RWPE1 (cell line): ENCODE data around the gene RP9.
"Not testable (repeated sequence)": the region's sequence is repeated elsewhere in the genome, so short reads cannot be mapped to it uniquely, and the experiment has no call there.

ENCODE experiments used
- CTCF ChIA-PET: fragments of 350-600 bp; sonication (Branson Sonifier 250); formaldehyde crosslinking; extraction: SDS; loops from one replicate; lab custom pipeline; 2021; lab: Yijun Ruan, JAX
- POLR2A ChIA-PET: fragments of 400-600 bp; formaldehyde crosslinking; extraction: SDS; loops from one replicate; lab custom pipeline; 2020; ENCODE audit warnings: antibody characterized with exemption; ENCODE audit not compliant: low non-redundant PET; lab: Yijun Ruan, JAX
- DNase-seq: peaks from one replicate; pipeline ENCODE4 v3.0.0; 2012; ENCODE audit warnings: low spot score
- H3K27ac ChIP-seq: fragments of 450-650 bp; 2 replicates; pipeline ENCODE4 v1.5.1; 2017
- CTCF ChIP-seq: fragments of 450-650 bp; conservative IDR thresholded peaks from 2 replicates; pipeline ENCODE4 v1.5.1; 2017; ENCODE audit warnings: low read depth, mild to moderate bottlenecking

RP9 gene

GRCh38 chr7:33109758-33110238, 594 bp upstream of the RP9 start:
- no peak for DNase-seq
- peak overlapping the region; percentile 76 for H3K27ac ChIP-seq
- ChIA-PET CTCF (interaction anchor here (0.5 to 1.3 kb wide), 4 partner anchors 16 to 217 kb away, joined by 3 to 4 read pairs (median 3); no protein-coding TSS in a partner anchor), POLR2A (no interaction called here)
- no peak; the same call in 1 of the 2 replicates for TF ChIP-seq CTCF

DNA sequence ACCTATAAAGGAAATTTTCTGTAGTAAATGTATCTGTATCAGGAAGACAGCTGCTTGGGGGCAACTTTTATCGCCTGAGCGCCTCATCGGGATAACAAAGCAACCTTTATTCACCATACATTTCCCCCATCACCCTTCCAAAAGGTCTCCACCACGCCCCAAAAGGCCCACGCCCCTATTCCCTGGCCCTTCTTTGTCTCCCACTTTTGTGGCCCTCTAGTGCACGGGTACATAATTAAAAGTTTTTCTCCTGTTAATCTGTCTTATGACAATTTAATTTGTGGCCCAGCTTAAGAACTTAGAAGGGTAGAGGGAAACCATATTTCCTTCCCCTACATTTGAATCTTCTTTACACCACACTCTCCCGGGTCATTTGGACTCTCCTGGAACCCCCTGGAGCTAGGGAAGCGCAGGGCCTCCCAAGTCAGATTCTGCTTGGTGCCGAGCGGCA, 625 bp downstream of the RP9 start:
- no peak for TF ChIP-seq CTCF
- POLR2A ChIA-PET = interaction anchor here (0.9 kb wide), 1 partner anchor 46 kb away, joined by 3 read pairs; no protein-coding TSS in a partner anchor
- DNase-seq = no peak
- CTCF ChIA-PET = interaction anchor here (0.7 to 1.2 kb wide), 3 partner anchors 53 to 447 kb away, joined by 3 read pairs; no protein-coding TSS in a partner anchor
- peak overlapping the region; percentile 76 for H3K27ac ChIP-seq

GRCh38 chr7:33107136-33108066, 1.8 kb downstream of the RP9 start:
- no peak overlapping the region for H3K27ac ChIP-seq
- TF ChIP-seq CTCF = peak; percentile 78
- POLR2A ChIA-PET = no interaction called here
- peak; percentile 33 for DNase-seq
- CTCF ChIA-PET = interaction anchor here (0.5 to 1.5 kb wide), 4 partner anchors 22 to 164 kb away, joined by 3 to 4 read pairs (median 3); no protein-coding TSS in a partner anchor

GRCh38 chr7:33101906-33102305, 7.3 kb downstream of the RP9 start:
- CTCF ChIA-PET = interaction anchor here (0.6 kb wide), 1 partner anchor 81 kb away, joined by 3 read pairs; no protein-coding TSS in a partner anchor
- no peak for DNase-seq
- POLR2A ChIA-PET = no interaction called here
- TF ChIP-seq CTCF = no peak
- no peak overlapping the region for H3K27ac ChIP-seq

- CTCF ChIA-PET = interaction anchor here (0.7 to 1.0 kb wide), 2 partner anchors 173 to 255 kb away, joined by 3 read pairs; no protein-coding TSS in a partner anchor
- DNase-seq = no peak
- TF ChIP-seq CTCF = no peak
- POLR2A ChIA-PET = no interaction called here
- H3K27ac ChIP-seq = no peak overlapping the region
These were observed 8.4 kb downstream of the RP9 start for GRCh38 chr7:33100770-33101169.

DNA sequence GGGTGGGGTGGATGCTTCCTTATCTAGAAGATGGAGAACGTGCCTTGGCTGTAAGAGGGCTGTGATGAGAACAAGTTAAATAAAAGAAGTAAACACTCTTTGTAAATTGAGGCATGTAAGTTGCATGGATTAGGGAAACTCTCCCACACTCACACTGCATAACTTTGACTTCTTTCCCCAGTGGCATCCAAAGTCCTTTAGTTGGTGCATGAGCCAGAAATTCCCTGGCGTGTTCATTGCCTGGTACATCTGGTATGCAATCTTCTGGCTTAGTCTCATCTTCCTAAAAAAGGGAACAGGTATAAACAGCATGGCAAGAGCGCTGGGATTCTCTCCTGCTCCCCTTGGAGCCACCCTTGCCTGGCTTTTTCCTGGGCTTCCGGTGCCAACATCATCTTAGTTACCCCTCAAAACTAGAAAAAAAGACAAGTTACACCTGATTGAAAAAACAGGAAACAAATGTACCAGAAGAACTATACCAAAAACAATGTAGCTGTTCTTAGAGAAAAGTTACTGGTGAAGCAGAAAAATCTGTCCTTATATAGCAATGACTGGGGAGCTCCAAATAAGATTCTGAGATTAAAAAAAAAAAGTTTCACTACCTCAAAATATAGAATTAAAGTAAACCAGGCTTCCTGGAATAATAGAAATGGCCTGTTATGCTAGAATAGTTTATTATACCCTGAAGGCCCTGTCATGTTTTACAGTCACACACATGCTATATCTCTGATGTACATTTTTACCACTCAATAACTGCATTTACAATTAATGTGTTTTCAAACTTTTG, 9.9 kb downstream of the RP9 start:
- ChIA-PET CTCF (interaction anchor here (0.6 kb wide), 1 partner anchor 15 kb away, joined by 5 read pairs; no protein-coding TSS in a partner anchor), POLR2A (no interaction called here)
- no peak overlapping the region for H3K27ac ChIP-seq
- no peak for DNase-seq
- no peak for TF ChIP-seq CTCF

DNA sequence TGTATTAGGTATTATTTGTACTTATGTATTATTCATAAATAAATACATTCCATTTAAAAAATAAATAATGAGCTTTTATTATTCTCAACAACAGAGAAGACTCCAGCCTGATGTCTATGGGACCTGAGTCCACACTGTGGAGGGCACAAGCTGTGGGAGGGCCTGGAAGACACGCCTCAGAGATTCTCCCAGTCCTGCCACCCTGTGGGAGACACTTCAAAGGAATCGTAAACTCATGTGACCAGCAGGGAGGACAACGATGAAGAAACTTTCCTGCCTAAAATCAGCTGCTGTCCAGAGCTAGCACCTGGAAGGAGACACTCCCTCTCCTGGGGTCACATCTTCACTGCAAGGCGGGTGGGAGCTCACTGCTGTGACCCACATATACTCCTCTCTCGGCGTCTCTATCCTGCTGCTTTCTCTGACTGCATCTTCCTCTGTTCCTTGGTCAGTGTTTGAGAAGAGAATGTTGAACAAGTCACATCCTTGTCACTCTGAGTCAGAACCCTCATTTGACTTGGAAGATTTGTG, 14.4 kb downstream of the RP9 start:
- DNase-seq, H3K27ac ChIP-seq, POLR2A ChIA-PET, CTCF ChIA-PET: not testable (repeated sequence)
